Hepatocyte (in vitro differentiated cells): Measurements from ENCODE around the gene PERM1. TPM values are rescaled to one million over a fixed set of nuclear protein-coding genes. Genes with fewer than 3 reads are reported as not detected.
A peak's percentile ranks its signal among the peaks of the same experiment; 100 is the strongest.

Source experiments
- DNase-seq: peaks from one replicate; pipeline ENCODE4 v3.0.0-alpha.2; 2016; ENCODE audit warnings: low spot score
- H2AFZ ChIP-seq: fragments of 200-600 bp; sonication (generic); 2 replicates; pipeline ENCODE4 v1.6.0; 2016; ENCODE audit warnings: antibody characterized with exemption, mild to moderate bottlenecking
- H3K27ac ChIP-seq: fragments of 200-600 bp; sonication (generic); 2 replicates; pipeline ENCODE4 v1.5.1; 2016; ENCODE audit warnings: mild to moderate bottlenecking
- H3K27me3 ChIP-seq: fragments of 200-600 bp; sonication (generic); 2 replicates; pipeline ENCODE4 v1.6.1; 2016
- H3K36me3 ChIP-seq: fragments of 200-600 bp; sonication (generic); replicated peaks from 2 replicates; pipeline ENCODE4 v1.5.1; 2016; ENCODE audit warnings: low read depth; ENCODE audit not compliant: insufficient read depth
- H3K4me1 ChIP-seq: fragments of 200-600 bp; sonication (generic); 2 replicates; pipeline ENCODE4 v1.5.1; 2016; ENCODE audit warnings: mild to moderate bottlenecking, moderate library complexity; ENCODE audit not compliant: insufficient read depth
- H3K4me2 ChIP-seq: fragments of 200-600 bp; sonication (generic); 2 replicates; pipeline ENCODE4 v1.6.0; 2016
- H3K4me3 ChIP-seq: fragments of 200-600 bp; sonication (generic); 2 replicates; pipeline ENCODE4 v1.5.1; 2016; ENCODE audit warnings: mild to moderate bottlenecking
- H3K79me2 ChIP-seq: fragments of 200-600 bp; sonication (generic); 2 replicates; pipeline ENCODE4 v1.6.0; 2017; ENCODE audit warnings: mild to moderate bottlenecking
- H3K9me2 ChIP-seq: fragments of 200-600 bp; sonication (generic); replicated peaks from 2 replicates; pipeline ENCODE4 v1.6.0; 2017; ENCODE audit warnings: mild to moderate bottlenecking; ENCODE audit not compliant: insufficient read depth
- H3K9me3 ChIP-seq: fragments of 200-600 bp; sonication (generic); 2 replicates; pipeline ENCODE4 v1.5.1; 2016; ENCODE audit warnings: low read depth, mild to moderate bottlenecking
- H4K20me1 ChIP-seq: fragments of 200-600 bp; sonication (generic); 2 replicates; pipeline ENCODE4 v1.6.0; 2016; ENCODE audit warnings: mild to moderate bottlenecking; ENCODE audit not compliant: insufficient read depth, poor library complexity, severe bottlenecking
- EZH2 ChIP-seq: fragments of 200-600 bp; sonication (generic); IDR thresholded peaks from 2 replicates; pipeline ENCODE4 v1.6.1; 2016; ENCODE audit warnings: antibody characterized with exemption, mild to moderate bottlenecking, borderline replicate concordance
- EZH2phosphoT487 ChIP-seq: fragments of 200-600 bp; sonication (generic); IDR thresholded peaks from one replicate; pipeline ENCODE4 v1.6.1; 2018; ENCODE audit warnings: antibody characterized with exemption, mild to moderate bottlenecking, low read depth, moderate library complexity; ENCODE audit not compliant: unreplicated experiment, severe bottlenecking
- WGBS: methylation state at CpG from one replicate; pipeline ENCODE4 v1.1.6; 2016; ENCODE audit warnings: low lambda C conversion rate; ENCODE audit errors: missing lambda C conversion rate; 5-methylcytosine and 5-hydroxymethylcytosine counted together
- polyA plus RNA-seq: library from polyadenylated mRNA; unstranded; fragments of >200 nt; fragmentation: Nextera tagmentation; extraction: Ambion mirVana; gene quantifications from 2 replicates; pipeline ENCODE4 v1.2.1, GENCODE V29; 2016
- total RNA-seq: library from RNA; depleted of rRNA; stranded (reverse); fragments of >200 nt; gene quantifications from 2 replicates; pipeline ENCODE4 v1.2.3, GENCODE V29; 2014
- TF ChIP-seq, protein P1 (sequence below): fragments of 200-600 bp; sonication (generic); IDR thresholded peaks from 2 replicates; pipeline ENCODE4 v1.5.1; 2016; ENCODE audit warnings: antibody characterized with exemption, mild to moderate bottlenecking; ENCODE audit not compliant: poor library complexity

PERM1 gene
- total and polyA plus RNA-seq, 2 experiments from 2014 or later = 1.3 TPM; not detected in 1

DNA sequence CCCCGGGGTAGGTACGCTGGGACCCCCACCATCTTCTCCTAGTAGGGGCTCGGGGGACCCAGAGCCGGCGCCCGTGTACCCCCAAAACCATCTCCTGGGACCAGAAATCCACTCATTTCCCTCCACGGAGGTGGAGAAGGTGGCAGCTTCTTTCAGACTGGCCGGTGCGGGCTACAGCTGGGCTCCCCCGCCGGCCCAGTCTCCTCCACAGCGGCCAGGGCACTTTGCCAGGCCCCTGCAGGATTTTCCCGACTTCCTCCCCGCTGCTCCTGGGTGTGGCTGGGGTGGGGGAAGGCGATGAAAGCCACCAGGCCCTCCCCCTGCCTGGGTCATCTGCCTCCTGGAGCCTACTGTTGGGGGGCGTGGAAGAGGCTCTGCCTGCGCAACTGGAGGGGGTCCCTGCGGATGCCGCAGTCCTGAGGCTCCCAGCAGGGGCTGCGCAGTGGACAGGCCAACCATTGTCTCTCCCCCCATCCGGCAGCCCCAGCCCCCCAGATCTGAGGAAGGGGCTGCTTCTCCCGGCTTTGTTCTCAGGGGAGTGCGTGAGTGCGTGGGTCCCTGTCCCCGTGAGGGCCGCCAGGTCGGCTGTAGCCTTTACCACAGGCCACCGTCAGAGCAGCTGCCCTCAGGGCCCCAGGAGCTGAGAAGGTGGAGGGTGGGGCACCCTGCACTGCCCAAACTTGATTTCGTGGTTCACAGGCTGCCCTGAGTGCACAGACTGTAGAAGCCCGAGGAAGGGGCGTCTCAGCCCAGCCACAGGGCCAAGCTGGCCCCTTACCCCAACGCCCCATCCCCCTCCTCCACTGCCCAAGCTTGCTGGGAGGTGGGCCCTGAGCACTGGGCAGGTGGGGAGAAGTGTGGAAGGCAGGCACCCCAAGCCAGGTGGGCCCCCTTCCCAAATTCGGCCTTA is 39.4 kb upstream of the PERM1 start:
- WGBS = 30% methylated on average over 26 of the region's 33 CpGs
- H3K4me3 ChIP-seq = peak overlapping the region; percentile 93
- peaks cover 36% of the 10 kb centered on the region for H3K79me2 ChIP-seq
- H3K27me3 ChIP-seq = no peaks in the 10 kb centered on the region
- peaks cover 39% of the 10 kb centered on the region for H3K4me1 ChIP-seq
- H3K27ac ChIP-seq = peak overlapping the region; percentile 97
- peak overlapping the region; percentile 97 for H3K4me2 ChIP-seq
- TF ChIP-seq EZH2 (no peak), EZH2phosphoT487 (no peak)
- TF ChIP-seq, protein P1, sequence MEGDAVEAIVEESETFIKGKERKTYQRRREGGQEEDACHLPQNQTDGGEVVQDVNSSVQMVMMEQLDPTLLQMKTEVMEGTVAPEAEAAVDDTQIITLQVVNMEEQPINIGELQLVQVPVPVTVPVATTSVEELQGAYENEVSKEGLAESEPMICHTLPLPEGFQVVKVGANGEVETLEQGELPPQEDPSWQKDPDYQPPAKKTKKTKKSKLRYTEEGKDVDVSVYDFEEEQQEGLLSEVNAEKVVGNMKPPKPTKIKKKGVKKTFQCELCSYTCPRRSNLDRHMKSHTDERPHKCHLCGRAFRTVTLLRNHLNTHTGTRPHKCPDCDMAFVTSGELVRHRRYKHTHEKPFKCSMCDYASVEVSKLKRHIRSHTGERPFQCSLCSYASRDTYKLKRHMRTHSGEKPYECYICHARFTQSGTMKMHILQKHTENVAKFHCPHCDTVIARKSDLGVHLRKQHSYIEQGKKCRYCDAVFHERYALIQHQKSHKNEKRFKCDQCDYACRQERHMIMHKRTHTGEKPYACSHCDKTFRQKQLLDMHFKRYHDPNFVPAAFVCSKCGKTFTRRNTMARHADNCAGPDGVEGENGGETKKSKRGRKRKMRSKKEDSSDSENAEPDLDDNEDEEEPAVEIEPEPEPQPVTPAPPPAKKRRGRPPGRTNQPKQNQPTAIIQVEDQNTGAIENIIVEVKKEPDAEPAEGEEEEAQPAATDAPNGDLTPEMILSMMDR = no peak
- no peak overlapping the region for H2AFZ ChIP-seq
- peak; percentile 86 for DNase-seq
- H3K9me3 ChIP-seq = no peaks in the 10 kb centered on the region
- H3K36me3 ChIP-seq = no peaks in the 10 kb centered on the region
- no peaks in the 10 kb centered on the region for H4K20me1 ChIP-seq
- H3K9me2 ChIP-seq = no peaks in the 10 kb centered on the region

DNA sequence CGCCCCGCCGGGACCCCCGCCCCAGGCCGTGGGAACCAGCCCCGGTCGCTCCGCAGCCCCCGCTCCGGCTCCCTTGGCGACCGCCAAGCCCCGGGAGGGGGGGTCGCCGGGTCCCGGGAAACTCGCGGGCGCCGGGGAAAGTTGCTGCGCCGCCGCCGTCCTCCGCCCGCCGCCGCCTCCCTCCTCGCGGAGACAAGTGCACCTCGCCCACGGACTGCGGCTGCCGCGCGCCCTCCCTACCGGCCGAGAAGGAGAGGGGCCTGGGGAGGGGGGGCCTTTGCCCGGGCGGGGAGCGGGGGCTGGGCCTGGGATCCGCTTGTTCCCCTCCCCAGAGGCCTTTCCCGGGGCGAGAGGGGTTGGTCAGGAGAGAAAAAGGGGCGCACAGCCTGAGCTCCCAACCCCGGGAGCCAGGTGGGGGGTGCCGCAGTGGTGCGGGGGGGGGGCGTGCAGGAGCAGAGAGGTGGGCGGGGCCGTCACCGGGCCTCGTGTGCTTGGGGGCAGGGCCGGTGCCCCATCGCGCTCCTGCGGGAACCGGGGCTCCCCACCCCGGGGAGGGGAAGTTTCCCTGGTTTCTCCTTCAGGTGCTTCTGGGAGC is 38.6 kb upstream of the PERM1 start:
- H3K4me1 ChIP-seq = peaks cover 38% of the 10 kb centered on the region
- peak overlapping the region; percentile 97 for H3K27ac ChIP-seq
- TF ChIP-seq EZH2phosphoT487 (no peak), EZH2 (no peak)
- TF ChIP-seq, protein P1 = no peak
- H3K4me2 ChIP-seq = peak overlapping the region; percentile 97
- H3K9me2 ChIP-seq = no peaks in the 10 kb centered on the region
- H3K36me3 ChIP-seq = no peaks in the 10 kb centered on the region
- H3K4me3 ChIP-seq = peak overlapping the region; percentile 93
- no peaks in the 10 kb centered on the region for H3K9me3 ChIP-seq
- DNase-seq = peak; percentile 74
- WGBS = 1% methylated on average over 19 of the region's 59 CpGs
- H3K79me2 ChIP-seq = peaks cover 36% of the 10 kb centered on the region
- H4K20me1 ChIP-seq = no peaks in the 10 kb centered on the region
- H3K27me3 ChIP-seq = no peaks in the 10 kb centered on the region
- H2AFZ ChIP-seq = no peak overlapping the region

- Histone ChIP-seq H2AFZ (peak within 1 kb of the TSS; percentile 35), H3K4me2 (peak within 1 kb of the TSS; percentile 97), H3K79me2 (peaks cover 33% of the 10 kb centered on the region), H4K20me1 (no peaks in the 10 kb centered on the region), H3K36me3 (no peaks in the 10 kb centered on the region), H3K9me3 (no peaks in the 10 kb centered on the region), H3K4me3 (peak within 1 kb of the TSS; percentile 93), H3K4me1 (peaks cover 33% of the 10 kb centered on the region), H3K27me3 (no peaks in the 10 kb centered on the region), H3K9me2 (no peaks in the 10 kb centered on the region), H3K27ac (peak within 1 kb of the TSS; percentile 97)
- no peak for TF ChIP-seq EZH2
- TF ChIP-seq, protein P1 = no peak
- TF ChIP-seq EZH2phosphoT487 = no peak
- DNase-seq = no peak
- WGBS = 0% methylated on average over 14 of the region's 58 CpGs
Measured at GRCh38 chr1:1020000-1020404, 38.1 kb upstream of the PERM1 start, which contains the start of gene AGRN. TSS of gene AGRN (plus strand) at chr1:1020120. CDS start at chr1:1020173, 53 bp downstream.
